Measurements from ENCODE around the gene WDFY2. TPM values are rescaled to one million over a fixed set of nuclear protein-coding genes. Genes with fewer than 3 reads are reported as not detected.
A peak's percentile ranks its signal among the peaks of the same experiment; 100 is the strongest.

WDFY2 gene
- total and polyA plus RNA-seq, 2 experiments from 2014 or later, result 11.4 to 24.0 TPM

- ATAC-seq (peak; percentile 69), DNase-seq (ENCODE audit: low spot score) (no peak)
- Histone ChIP-seq H3K4me2 (no peak overlapping the region), H3K9me2 (ENCODE audit: insufficient read depth) (peaks cover 4% of the 10 kb centered on the region; the same call in 1 of the 2 replicates), H3K4me3 (no peak overlapping the region), H3K4me1 (ENCODE audit: insufficient read depth) (no peaks in the 10 kb centered on the region), H3K27me3 (ENCODE audit: insufficient read depth) (no peaks in the 10 kb centered on the region), H2AFZ (no peak overlapping the region), H3K36me3 (ENCODE audit: insufficient read depth) (no peaks in the 10 kb centered on the region), H3F3A (replicated peaks; ENCODE audit: low read depth) (no peaks in the 10 kb centered on the region), H4K20me1 (replicated peaks; ENCODE audit: insufficient read depth) (no peaks in the 10 kb centered on the region), H3K79me2 (replicated peaks; ENCODE audit: insufficient read depth) (no peaks in the 10 kb centered on the region), H3K27ac (ENCODE audit: low read depth) (no peak overlapping the region)
- H3K4me1 Mint-ChIP-seq, result peaks cover 6% of the 10 kb centered on the region; the same call in 1 of the 3 replicates
- H3K4me3 Mint-ChIP-seq, result no peak overlapping the region
- H3K27ac Mint-ChIP-seq, result no peak overlapping the region
- no peak for TF ChIP-seq NANOG (IDR thresholded peaks at IDR 0.05; ENCODE audit: borderline replicate concordance)
- no peak for TF ChIP-seq ZNF331 (CRISPR knock-in tag; IDR thresholded peaks at IDR 0.05; ENCODE audit: low read depth)
- TF ChIP-seq REST (IDR thresholded peaks at IDR 0.05; ENCODE audit: unreplicated experiment), result no peak
- no peak for TF ChIP-seq CTCF (conservative IDR thresholded peaks at IDR 0.05; ENCODE audit: low read depth in 2 of 2)
- TF ChIP-seq STAT1 (IDR thresholded peaks at IDR 0.05; ENCODE audit: unreplicated experiment), result no peak
- TF ChIP-seq ZNF114 (CRISPR knock-in tag; IDR thresholded peaks at IDR 0.05), result no peak
- TF ChIP-seq EZH2 (IDR thresholded peaks at IDR 0.05; ENCODE audit: low read depth, unreplicated experiment), result no peak
- no peak for TF ChIP-seq ETS1 (IDR thresholded peaks at IDR 0.05)
- TF ChIP-seq JUNB (IDR thresholded peaks at IDR 0.05; ENCODE audit: unreplicated experiment), result no peak
- TF ChIP-seq EZH2phosphoT487 (IDR thresholded peaks at IDR 0.05; ENCODE audit: unreplicated experiment), result no peak
- no peak for TF ChIP-seq ZNF462 (CRISPR knock-in tag; IDR thresholded peaks at IDR 0.05)
- TF ChIP-seq POLR2AphosphoS5 (IDR thresholded peaks at IDR 0.05; ENCODE audit: low read depth), result no peak
- TF ChIP-seq CREB1 (CRISPR knock-in tag; IDR thresholded peaks at IDR 0.05; ENCODE audit: low read depth), result no peak
- no peaks in the 10 kb centered on the region for H3K36me3 Mint-ChIP-seq (ENCODE audit: low read depth)
- H3K27me3 Mint-ChIP-seq (ENCODE audit: insufficient read depth, low read depth, poor library complexity), result peaks cover 2% of the 10 kb centered on the region
- H3K9me3 Mint-ChIP-seq, result no peaks in the 10 kb centered on the region; the same call in 2 of the 3 replicates
Measured at GRCh38 chr13:51549050-51549449, 35.2 kb upstream of the WDFY2 start.
